Natural killer cell (primary cell): ENCODE data around the gene ALG11. TPM values are rescaled to one million over a fixed set of nuclear protein-coding genes. Genes with fewer than 3 reads are reported as not detected.

ENCODE experiments used
- ATAC-seq, 3 donors: fragments of 150-1000 bp in 2 of 3; fragments of 200-7000 bp in 1 of 3; cut with Tn5 transposase; 1 replicate in 1 of 3; 2 replicates in 2 of 3; pipeline ENCODE4 v1.10.0; 2021; ENCODE audit warnings: mild to moderate bottlenecking in 2 of 3, moderate library complexity in 2 of 3
- DNase-seq, 2 donors: peaks; one replicate each; pipeline versions ENCODE4 v3.0.0 to v3.0.0-alpha.2; 2013 to 2021; ENCODE audit warnings: mixed read lengths in 1 of 2
- H3K27ac ChIP-seq: one replicate; pipeline ENCODE4 v1.5.1; 2013; ENCODE audit warnings: mild to moderate bottlenecking, low read length
- H3K27me3 ChIP-seq: one replicate; pipeline ENCODE4 v1.6.1; 2013; ENCODE audit warnings: low read length; ENCODE audit not compliant: control insufficient read depth, insufficient read depth
- H3K36me3 ChIP-seq: one replicate; pipeline ENCODE4 v1.6.1; 2013; ENCODE audit warnings: low read length; ENCODE audit not compliant: control insufficient read depth, insufficient read depth
- H3K4me1 ChIP-seq: one replicate; pipeline ENCODE4 v1.6.1; 2013; ENCODE audit warnings: low read length; ENCODE audit not compliant: control insufficient read depth, insufficient read depth
- H3K4me3 ChIP-seq: one replicate; pipeline ENCODE4 v1.5.1; 2013; ENCODE audit warnings: low read length
- H3K9me3 ChIP-seq: one replicate; pipeline ENCODE4 v1.6.1; 2013; ENCODE audit warnings: low read length; ENCODE audit not compliant: control insufficient read depth, insufficient read depth
- H3K27ac Mint-ChIP-seq, 2 donors: one replicate each; pipeline ENCODE4 v1.8.0; 2022; ENCODE audit warnings: mild to moderate bottlenecking in 2 of 2, mixed read lengths in 2 of 2, moderate library complexity in 1 of 2
- H3K27me3 Mint-ChIP-seq, 2 donors: one replicate each; pipeline ENCODE4 v1.8.0; 2022; ENCODE audit warnings: low read depth in 2 of 2, mixed read lengths in 2 of 2
- H3K36me3 Mint-ChIP-seq: one replicate; pipeline ENCODE4 v1.8.0; 2022; ENCODE audit warnings: mixed read lengths
- H3K4me1 Mint-ChIP-seq, 2 donors: one replicate each; pipeline ENCODE4 v1.8.0; 2022; ENCODE audit warnings: mixed read lengths in 2 of 2
- H3K4me3 Mint-ChIP-seq: one replicate; pipeline ENCODE4 v1.8.0; 2022; ENCODE audit warnings: mild to moderate bottlenecking, moderate library complexity, mixed read lengths
- H3K9me3 Mint-ChIP-seq, 2 donors: one replicate each; pipeline ENCODE4 v1.8.0; 2022; ENCODE audit warnings: mixed read lengths in 2 of 2
- WGBS: methylation state at CpG from one replicate; pipeline ENCODE4 v1.1.7; 2013; ENCODE audit warnings: missing lambda C conversion rate; ENCODE audit not compliant: insufficient coverage; 5-methylcytosine and 5-hydroxymethylcytosine counted together
- intact Hi-C: fragments of 100-400 bp; cut with micrococcal nuclease; formaldehyde crosslinking; loops from one replicate; pipeline ENCODE4 v1.14.2; 2022
- total RNA-seq, 4 donors: library from RNA; stranded (reverse); fragments of 120-200 nt in 1 of 4; gene quantifications; one replicate each; pipeline versions ENCODE4 v1.2.3 to v1.2.4, GENCODE V29; 2013 to 2022
- TF ChIP-seq, protein P1 (sequence below): fragments of 200-600 bp; IDR thresholded peaks from one replicate; pipeline ENCODE4 v1.8.0; 2022; ENCODE audit warnings: antibody characterized with exemption

ALG11 gene, protein sequence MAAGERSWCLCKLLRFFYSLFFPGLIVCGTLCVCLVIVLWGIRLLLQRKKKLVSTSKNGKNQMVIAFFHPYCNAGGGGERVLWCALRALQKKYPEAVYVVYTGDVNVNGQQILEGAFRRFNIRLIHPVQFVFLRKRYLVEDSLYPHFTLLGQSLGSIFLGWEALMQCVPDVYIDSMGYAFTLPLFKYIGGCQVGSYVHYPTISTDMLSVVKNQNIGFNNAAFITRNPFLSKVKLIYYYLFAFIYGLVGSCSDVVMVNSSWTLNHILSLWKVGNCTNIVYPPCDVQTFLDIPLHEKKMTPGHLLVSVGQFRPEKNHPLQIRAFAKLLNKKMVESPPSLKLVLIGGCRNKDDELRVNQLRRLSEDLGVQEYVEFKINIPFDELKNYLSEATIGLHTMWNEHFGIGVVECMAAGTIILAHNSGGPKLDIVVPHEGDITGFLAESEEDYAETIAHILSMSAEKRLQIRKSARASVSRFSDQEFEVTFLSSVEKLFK
- total RNA-seq, result 10 to 100 TPM; 30.8 to 35.8 (median 35.2) TPM
- total RNA-seq (2013), result 22.2 TPM

DNA sequence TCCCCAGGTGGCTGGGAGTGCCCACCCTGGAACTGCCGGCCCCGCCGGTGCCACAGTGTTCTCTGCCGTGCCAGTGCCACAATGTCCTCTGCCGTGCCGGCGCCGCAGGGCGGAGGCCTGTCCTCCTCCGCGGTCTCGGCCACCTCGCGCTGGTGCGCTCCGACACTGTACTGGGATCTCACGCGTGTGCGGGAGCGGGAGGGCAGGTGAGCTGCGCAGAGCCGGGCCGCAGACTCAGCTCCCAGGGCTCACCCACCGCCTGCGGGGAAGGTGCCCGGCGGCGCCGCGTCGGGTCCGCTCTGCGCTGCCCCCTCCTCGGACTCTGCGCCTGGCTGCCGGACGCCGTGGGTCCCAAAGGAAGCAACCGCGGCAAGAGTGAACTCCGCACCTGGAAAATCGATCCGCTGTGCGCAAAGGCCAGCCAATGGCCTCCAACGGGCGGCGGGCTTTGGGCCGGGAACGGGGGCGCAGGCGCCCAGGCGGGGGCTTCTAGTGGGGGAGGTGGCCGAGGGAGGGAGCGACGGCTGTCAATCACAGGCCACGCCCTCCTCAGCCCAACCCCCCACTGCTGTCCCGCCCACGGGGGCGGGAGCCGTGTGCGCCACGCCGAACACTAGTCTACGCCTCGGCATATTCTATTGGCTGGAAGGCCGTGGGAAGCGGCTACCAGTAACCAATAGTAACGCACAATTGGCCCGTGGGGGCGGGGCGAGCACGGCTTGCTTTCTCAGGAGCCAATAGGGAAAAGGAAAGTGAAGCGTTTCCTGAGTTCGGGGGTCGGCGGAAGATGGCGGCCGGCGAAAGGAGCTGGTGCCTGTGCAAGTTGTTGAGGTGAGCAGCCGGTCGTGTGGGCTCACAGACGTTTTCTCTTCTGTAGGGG, at the start of gene ALG11:
Gene ALG11 (plus strand): TSS at position 767 of the 880 bp plus-strand sequence. CDS start 21 bp downstream, at position 788.
- under 1% methylated on average over 82 of the region's 82 CpGs for WGBS

DNA sequence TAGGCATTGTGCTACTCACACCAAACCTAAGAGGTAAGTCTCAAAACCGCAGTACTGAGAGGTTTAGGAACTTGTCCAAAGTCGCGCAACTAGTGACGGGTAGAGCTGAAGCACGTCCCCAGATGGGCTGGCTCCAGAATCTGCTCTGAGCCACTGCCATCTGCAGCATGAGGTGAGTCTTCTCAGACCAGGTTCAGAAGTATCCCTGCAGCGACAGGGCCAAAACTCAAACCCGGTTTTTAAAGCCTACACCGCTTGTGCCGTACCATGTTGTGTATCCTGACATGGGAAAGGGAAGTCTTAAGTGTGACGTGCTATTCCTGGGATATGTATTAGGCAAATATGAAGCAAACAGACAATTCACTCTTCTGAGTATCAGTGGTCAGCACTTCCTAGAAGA, 46.0 kb upstream of the ALG11 start:
- TF ChIP-seq, protein P1, sequence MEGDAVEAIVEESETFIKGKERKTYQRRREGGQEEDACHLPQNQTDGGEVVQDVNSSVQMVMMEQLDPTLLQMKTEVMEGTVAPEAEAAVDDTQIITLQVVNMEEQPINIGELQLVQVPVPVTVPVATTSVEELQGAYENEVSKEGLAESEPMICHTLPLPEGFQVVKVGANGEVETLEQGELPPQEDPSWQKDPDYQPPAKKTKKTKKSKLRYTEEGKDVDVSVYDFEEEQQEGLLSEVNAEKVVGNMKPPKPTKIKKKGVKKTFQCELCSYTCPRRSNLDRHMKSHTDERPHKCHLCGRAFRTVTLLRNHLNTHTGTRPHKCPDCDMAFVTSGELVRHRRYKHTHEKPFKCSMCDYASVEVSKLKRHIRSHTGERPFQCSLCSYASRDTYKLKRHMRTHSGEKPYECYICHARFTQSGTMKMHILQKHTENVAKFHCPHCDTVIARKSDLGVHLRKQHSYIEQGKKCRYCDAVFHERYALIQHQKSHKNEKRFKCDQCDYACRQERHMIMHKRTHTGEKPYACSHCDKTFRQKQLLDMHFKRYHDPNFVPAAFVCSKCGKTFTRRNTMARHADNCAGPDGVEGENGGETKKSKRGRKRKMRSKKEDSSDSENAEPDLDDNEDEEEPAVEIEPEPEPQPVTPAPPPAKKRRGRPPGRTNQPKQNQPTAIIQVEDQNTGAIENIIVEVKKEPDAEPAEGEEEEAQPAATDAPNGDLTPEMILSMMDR, result no peak
- Histone ChIP-seq H3K4me3 (no peak overlapping the region), H3K27me3 (no peaks in the 10 kb centered on the region), H3K27ac (no peak overlapping the region), H3K36me3 (no peaks in the 10 kb centered on the region), H3K9me3 (no peaks in the 10 kb centered on the region), H3K4me1 (no peaks in the 10 kb centered on the region)
- intact Hi-C loops, result no loop called here
- 87% methylated on average over 10 of the region's 10 CpGs for WGBS
- ATAC-seq (no peak), DNase-seq (no peak)
- H3K4me1 Mint-ChIP-seq, result peaks cover 5 to 10% of the 10 kb centered on the region in 2 donors
- no peaks in the 10 kb centered on the region for H3K36me3 Mint-ChIP-seq
- H3K27me3 Mint-ChIP-seq, result peaks cover 6 to 16% of the 10 kb centered on the region in 2 donors
- H3K4me3 Mint-ChIP-seq, result no peak overlapping the region
- H3K9me3 Mint-ChIP-seq, result no peaks in the 10 kb centered on the region
- H3K27ac Mint-ChIP-seq, result no peak overlapping the region

More for the DNA sequence above, at the start of gene ALG11:
- Mint-ChIP-seq H3K4me1 (peaks cover 21 to 32% of the 10 kb centered on the region in 2 donors), H3K4me3 (peak within 1 kb of the TSS; percentile 99), H3K9me3 (no peaks in the 10 kb centered on the region), H3K36me3 (no peaks in the 10 kb centered on the region), H3K27ac (peak within 1 kb of the TSS; percentile 93 to 96), H3K27me3 (peaks cover 24 to 27% of the 10 kb centered on the region in 2 donors)
- Histone ChIP-seq H3K9me3 (no peaks in the 10 kb centered on the region), H3K27ac (peak within 1 kb of the TSS; percentile 64), H3K36me3 (no peaks in the 10 kb centered on the region), H3K4me3 (peak within 1 kb of the TSS; percentile 88), H3K27me3 (peaks cover 8% of the 10 kb centered on the region), H3K4me1 (peaks cover 9% of the 10 kb centered on the region)
- TF ChIP-seq, protein P1, result no peak
- intact Hi-C loops, result loop anchor here (1.0 to 5.0 kb wide), 4 partner anchors 183 to 443 kb away; partner anchors contain the start of genes CKAP2 and WDFY2
- peak; percentile 99 for DNase-seq
- peak; percentile 98 to 100 (median 98) for ATAC-seq

DNA sequence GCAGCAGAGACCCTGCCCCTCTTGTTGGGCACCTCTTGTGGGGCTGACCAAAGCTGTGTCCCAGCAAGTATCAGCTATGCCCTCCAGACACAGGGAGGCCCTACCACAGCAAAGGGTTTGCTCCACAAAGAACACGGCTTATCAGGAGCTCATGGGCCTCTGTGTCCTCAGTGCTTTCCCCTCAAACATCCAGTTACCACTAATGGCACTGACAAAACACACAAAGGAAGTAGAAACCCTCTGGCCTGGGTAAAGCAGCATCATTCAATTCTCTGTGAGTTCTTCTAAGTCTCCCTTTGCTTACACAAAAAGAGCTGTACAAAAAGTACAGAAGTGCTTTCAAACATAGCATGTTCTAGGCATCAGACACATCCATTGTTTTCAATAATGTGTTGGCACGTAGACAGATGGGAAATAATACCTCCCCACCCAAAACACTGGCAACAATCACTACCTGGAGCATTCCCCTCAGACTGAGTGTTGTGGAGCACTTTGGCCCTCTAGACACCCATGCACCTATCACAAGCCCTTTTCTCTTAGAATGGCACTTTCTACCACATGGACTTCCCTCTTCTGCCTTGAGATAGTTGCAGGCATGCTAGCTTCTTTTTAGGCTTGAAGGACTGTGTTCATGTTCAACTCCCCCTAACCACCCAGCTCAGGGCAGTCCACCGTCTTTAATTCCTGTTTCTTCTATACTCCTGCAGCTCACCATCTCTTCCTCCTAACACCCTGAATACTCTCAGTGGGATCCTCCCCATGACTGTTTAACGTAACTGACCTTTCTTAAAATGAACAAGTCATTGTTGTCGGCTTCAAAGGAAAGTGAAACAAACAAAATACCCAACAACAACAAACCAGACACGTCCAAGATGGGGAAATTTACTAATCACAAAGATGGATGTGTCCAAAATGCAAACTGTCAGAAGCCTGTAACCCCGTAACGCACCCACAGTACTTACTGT, 44.4 kb upstream of the ALG11 start:
- Histone ChIP-seq H3K27ac (no peak overlapping the region), H3K4me1 (peaks cover 8% of the 10 kb centered on the region), H3K4me3 (no peak overlapping the region), H3K9me3 (no peaks in the 10 kb centered on the region), H3K27me3 (no peaks in the 10 kb centered on the region), H3K36me3 (no peaks in the 10 kb centered on the region)
- ATAC-seq (peak in 1 of 3 donors; percentile 28), DNase-seq (no peak)
- intact Hi-C loops, result no loop called here
- TF ChIP-seq, protein P1, result no peak
- H3K4me3 Mint-ChIP-seq, result no peak overlapping the region
- peaks cover 5 to 17% of the 10 kb centered on the region in 2 donors for H3K4me1 Mint-ChIP-seq
- H3K36me3 Mint-ChIP-seq, result no peaks in the 10 kb centered on the region
- H3K9me3 Mint-ChIP-seq, result no peaks in the 10 kb centered on the region
- WGBS, result 68% methylated on average over 8 of the region's 8 CpGs
- peaks cover 9 to 16% of the 10 kb centered on the region in 2 donors for H3K27me3 Mint-ChIP-seq
- H3K27ac Mint-ChIP-seq, result no peak overlapping the region
